GM19397 (cell line): Measurements from ENCODE around the gene BCO1.

ENCODE experiments used
- ATAC-seq: cut with Tn5 transposase; IDR thresholded peaks from one replicate; pipeline ENCODE4 v1.9.1; 2021; ENCODE audit warnings: mild to moderate bottlenecking, moderate library complexity; ENCODE audit not compliant: unreplicated experiment

Gene BCO1

GRCh38 chr16:81231014-81231413 lies 7.5 kb upstream of the BCO1 start:
- ATAC-seq: no peak

GRCh38 chr16:81232740-81233367 lies 5.6 kb upstream of the BCO1 start:
- ATAC-seq: no peak

- ATAC-seq: no peak
These were observed 1.2 kb upstream of the BCO1 start for GRCh38 chr16:81237282-81237681.

GRCh38 chr16:81237942-81238295 lies 570 bp upstream of the BCO1 start:
- no peak for ATAC-seq

- ATAC-seq: no peak
These were observed 1.1 kb downstream of the BCO1 start for GRCh38 chr16:81239367-81240121.

GRCh38 chr16:81241706-81242105 lies 3.2 kb downstream of the BCO1 start:
- no peak for ATAC-seq

GRCh38 chr16:81242977-81243618 lies 4.6 kb downstream of the BCO1 start:
- no peak for ATAC-seq

GRCh38 chr16:81243942-81244341 lies 5.5 kb downstream of the BCO1 start:
- ATAC-seq: no peak

GRCh38 chr16:81251871-81252270 lies 13.4 kb downstream of the BCO1 start:
- no peak for ATAC-seq

GRCh38 chr16:81253141-81253540 lies 14.7 kb downstream of the BCO1 start:
- no peak for ATAC-seq

- ATAC-seq: no peak
These were observed 16.5 kb downstream of the BCO1 start for GRCh38 chr16:81254922-81255526.

- no peak for ATAC-seq
These were observed 21.4 kb downstream of the BCO1 start for GRCh38 chr16:81259916-81260315.

- no peak for ATAC-seq
These were observed 22.7 kb downstream of the BCO1 start for GRCh38 chr16:81261049-81261648.

- no peak for ATAC-seq
These were observed 25.2 kb downstream of the BCO1 start for GRCh38 chr16:81263470-81264220.

GRCh38 chr16:81264386-81264785 lies 25.9 kb downstream of the BCO1 start:
- no peak for ATAC-seq

GRCh38 chr16:81265052-81265451 lies 26.6 kb downstream of the BCO1 start:
- ATAC-seq: no peak

- ATAC-seq: no peak
These were observed 27.4 kb downstream of the BCO1 start for GRCh38 chr16:81265658-81266451.

- ATAC-seq: no peak
These were observed 28.2 kb downstream of the BCO1 start for GRCh38 chr16:81266680-81267095.

GRCh38 chr16:81268509-81268908 lies 30.0 kb downstream of the BCO1 start:
- no peak for ATAC-seq
